HG03064 (cell line): ENCODE measurements around the gene FRY.

Source experiments
- ATAC-seq: cut with Tn5 transposase; IDR thresholded peaks from one replicate; pipeline ENCODE4 v1.9.1; 2021; ENCODE audit warnings: low read depth; ENCODE audit not compliant: unreplicated experiment

The FRY gene

DNA sequence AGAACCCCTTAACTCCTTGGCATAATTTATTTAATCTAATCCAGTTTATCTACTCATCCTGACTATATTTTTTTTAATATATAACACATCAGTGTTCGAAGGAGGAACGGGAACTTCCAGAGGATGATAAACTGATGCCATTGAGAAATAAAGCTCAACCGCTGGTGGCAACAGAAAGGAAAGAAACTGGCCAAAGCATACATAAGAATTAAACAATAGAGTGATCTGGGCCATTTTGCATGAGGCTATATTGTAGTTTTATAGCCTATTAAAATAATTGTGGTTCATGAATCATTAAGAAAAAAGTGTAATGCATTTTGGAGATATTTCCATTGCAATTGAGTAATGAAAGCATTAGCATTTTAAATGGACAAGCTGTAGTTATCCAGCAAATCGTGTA is 94.2 kb downstream of the FRY start:
- no peak for ATAC-seq

DNA sequence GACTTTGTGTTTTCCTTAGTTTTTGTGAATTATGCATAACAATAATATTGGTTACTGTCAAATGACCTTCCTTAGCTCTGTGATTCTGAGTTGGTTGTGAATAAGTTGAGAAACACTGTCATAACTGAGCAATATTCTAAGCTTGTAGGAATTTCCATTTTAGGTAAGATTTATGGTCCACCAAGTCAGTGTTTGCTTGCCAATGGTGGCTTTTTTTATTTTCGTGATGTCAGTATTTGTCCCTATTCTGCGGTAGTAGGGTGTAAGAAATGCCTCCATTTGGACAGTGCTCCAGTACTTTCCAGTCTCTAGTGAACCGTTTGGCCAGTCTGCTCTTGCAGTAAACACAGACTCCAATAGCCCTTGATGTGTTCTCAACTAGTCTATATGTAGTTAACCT is 94.7 kb downstream of the FRY start:
- ATAC-seq, result no peak

DNA sequence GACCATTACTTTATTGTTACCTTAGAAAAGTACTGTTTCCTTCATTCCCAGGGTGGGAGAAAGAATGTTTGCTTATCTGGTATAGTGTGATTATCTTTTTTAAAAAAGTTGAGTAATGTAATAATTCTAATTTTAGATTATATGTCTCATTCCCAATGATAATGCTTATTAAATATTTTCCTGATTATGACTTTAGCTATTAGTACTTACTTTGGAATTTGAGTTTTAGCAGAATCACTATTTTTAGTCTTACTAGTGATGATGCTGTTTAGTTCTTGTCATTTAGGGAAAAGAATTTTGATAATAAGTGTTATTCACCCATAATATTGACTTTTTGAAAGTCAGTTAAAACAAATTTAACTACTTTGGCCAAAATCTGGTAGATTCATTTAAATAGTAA is 95.2 kb downstream of the FRY start:
- ATAC-seq, result no peak

DNA sequence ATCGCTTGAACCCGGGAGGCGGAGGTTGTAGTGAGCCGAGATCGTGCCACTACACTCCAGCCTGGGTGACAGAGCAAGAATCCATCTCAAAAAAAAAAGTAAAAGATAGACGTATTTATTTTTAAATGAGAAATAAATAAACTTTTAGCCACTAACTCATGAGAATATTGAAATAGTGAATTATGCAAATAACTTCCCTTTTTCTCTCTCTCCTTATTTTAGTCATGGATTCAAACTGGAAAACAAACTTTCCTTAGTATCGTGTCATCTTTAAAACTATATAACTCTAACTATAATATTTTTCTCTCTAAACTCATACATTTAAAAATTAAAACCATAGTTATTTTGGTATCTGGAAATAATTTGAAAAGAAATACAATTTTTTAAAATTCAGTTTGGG is 96.1 kb downstream of the FRY start:
- no peak for ATAC-seq

DNA sequence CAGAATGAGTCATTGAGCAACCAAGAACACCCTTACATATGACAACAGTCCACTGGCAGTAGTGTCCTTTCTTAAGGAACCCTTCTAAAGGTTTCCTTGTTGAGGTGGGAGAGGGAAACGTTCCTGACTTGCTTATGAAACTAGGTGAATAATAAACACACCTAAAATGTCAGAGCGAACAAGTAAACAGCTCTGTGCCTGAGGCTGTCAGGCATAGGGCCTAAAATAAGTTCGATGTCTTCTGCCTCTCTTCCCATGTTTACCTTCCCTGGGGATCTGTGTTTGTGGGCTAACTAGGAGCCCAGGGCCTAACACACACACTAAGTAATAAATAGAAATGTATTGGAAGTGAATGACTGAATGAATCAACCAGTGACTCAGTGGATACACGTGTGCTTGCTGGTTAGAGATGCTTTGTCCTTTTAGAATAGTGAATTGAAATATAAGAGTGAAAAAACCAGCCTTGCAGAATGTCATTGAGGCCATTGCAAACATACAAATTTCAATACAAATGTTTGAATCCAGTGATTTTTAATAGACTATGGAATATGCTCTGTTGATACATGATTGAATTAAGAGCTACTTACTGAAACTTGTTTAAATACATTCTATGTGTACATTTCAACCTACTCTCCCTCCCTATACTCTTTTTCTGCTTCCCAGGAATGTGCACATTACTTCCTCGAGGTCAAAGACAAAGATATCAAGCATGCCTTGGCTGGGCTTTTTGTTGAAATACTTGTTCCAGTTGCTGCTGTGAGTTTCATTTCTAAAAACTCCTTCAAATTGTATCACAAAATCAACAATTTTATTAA is 102.9 kb downstream of the FRY start:
- no peak for ATAC-seq

DNA sequence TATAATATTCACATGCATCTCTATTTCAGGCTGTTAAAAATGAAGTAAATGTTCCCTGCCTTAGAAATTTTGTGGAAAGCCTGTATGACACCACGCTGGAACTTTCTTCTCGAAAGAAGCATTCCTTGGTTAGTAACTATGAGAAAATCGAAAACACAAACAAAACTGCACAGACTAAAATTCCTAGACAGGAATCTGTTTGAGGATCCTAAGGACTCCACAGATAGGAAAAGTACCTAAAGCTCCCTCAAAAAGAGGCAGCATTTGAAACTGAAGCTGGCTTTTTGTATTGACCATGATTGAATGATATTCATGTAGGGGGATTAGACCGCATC is 103.4 kb downstream of the FRY start:
- no peak for ATAC-seq

DNA sequence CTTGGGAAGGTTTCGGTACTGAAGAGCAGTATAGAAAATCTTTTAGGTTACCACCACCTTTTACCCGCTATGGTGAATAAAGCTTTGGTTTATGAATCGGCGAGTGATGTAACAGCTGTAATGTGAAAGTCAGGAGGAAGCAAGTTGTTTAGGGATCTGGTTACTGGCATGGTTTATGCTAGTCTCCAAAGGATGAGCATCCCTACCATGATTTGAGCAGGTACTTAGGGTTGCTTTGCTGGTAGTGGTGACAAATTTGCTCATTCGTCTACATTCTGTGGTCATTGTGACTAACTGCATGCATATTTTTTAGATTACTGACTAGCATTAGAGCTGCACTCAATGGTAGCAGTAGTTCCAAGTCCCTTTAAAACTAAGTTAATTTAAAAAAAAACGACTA is 104.1 kb downstream of the FRY start:
- no peak for ATAC-seq

DNA sequence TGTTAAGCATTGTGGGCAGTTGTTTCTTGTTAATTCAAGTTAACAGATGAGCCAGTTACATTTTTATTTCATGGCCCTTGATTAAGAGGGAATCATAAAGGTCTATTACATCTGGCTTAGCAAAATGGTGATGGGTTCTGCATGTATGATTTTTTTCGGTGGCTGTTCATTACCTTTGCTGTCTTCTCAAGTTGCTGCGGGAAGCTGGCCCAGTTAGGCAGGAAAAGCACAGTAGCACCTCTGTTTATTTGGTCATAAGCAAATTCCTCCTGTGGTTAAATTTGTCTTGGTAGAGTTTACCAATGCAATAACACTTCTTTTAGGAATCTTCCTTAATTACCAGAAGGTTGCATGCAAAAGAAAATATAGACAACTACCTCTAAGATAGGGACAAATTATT is 104.5 kb downstream of the FRY start:
- ATAC-seq, result no peak

DNA sequence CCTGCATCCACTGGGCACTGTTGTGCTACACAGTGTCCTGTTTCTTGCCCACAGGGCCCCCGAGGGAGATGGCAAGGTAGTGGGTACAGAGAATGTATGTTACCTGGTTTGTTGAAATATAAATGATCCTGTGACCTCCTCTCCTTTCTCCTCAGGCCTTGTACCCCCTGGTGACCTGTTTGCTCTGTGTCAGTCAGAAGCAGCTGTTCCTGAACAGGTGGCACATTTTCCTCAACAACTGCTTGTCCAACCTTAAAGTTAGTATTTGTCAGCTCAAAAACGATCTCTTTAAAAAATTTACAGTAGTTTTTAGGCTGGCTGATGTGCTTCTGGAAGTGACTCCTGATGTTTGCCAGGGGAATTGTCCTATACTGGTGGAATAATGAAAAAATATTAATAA is 105.1 kb downstream of the FRY start:
- ATAC-seq, result no peak

DNA sequence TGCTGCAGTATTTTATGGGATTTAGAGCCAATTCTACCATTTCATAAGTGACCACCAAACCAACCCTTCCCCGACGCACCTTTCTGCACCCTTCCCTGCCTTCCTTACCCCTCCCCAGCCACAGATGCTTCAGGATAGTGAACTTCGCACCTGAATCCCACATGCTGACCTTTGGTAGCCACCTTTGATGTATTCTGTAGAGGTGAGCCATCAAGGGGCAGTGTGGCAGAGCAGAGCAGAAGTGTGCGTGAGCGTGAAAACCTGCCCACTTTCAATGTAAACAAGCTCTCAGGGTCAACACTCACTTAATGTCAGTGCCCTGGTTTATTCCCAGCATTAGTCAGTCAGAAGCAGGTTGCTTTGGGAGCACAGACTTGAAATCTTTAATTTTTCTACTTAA is 107.7 kb downstream of the FRY start:
- no peak for ATAC-seq

DNA sequence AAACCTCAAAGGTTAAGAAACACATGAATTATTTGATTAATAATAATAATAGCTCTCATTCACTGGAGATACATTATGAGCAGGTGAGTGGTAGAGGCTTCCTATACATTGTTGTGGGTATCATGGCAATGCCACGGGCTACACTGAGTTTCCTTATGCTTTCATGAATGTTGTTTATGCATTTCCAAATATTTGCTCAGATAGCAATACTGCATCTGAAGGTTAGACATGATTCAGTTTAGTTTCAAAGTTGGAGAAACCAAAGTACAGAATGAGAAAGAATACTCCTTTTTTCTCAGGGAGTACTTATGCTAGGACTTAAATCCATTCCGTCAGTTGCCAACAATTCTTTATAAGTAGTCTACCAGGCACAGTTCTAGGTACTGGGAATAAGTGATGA is 108.5 kb downstream of the FRY start:
- ATAC-seq, result no peak

DNA sequence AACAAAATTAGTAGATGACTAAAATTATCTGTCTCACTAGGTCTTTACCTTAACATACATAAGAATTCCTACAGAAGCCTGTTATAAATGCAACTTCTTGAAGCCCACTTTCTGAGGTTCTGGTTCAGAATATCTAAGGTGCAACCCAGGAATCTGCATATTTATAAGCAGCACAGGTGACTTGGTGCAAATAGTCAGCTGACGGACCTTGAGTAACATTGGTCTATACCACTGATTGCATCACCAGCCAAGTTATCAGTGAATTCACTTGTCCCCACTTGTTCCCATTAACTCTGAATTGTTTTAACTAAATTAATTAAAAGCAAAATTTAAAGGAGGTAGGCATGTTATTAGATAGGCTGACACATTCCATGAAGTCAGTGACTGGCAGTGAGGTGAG is 109.9 kb downstream of the FRY start:
- ATAC-seq, result no peak

DNA sequence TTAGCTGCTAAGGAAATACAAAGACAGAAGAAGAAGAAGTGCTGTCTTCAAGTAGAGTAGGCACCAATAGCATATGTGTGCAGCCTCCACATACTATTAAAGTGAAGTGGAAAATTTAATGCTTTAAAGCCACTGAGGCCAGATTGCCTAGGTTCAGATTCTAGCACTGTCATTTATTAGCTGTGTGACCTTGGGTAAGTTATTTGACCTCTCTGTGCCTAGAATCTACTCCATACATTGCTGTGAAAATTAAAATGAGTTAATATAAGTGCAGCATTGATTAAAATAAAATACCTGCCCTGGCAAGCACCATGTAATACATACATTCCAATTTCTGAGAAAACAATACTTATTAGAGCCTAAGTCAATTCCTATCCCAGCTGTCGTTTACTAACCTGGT is 110.5 kb downstream of the FRY start:
- no peak for ATAC-seq

DNA sequence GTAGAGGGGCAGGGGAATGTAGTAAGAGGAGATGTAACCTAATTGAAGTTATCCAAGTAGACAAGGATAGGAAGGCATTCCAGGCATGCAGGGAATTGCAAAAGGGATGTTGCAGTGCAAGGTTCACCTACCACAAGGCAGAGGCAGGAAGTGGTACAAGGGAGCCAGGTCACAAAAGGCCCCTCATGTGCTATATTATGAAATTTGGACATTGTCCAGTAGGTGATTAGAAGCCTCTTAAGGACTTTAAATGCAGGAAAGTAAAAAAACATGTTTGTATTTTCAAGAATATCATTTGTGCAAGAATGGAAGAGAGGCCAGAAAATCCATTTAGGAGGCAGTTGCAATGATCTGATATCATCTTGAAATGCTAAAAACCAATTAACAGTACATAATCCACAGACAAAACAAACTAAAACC is 111.4 kb downstream of the FRY start:
- ATAC-seq, result no peak

DNA sequence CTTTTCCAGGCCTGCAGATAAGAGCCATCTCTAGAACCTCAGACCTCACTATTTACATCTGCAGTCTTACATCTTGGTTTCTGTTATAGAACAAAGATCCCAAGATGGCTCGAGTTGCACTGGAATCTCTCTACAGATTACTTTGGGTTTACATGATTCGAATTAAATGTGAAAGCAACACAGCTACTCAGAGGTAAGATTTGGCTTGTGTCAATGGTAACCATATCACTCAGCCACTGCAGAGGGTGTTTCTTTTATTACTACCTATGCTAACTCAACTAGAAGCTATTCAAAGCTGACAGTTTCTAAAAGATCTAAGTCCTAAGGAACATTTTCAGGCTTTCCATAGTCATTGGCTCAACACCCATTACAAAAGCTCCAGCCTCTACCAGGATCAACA is 115.6 kb downstream of the FRY start:
- ATAC-seq, result no peak

DNA sequence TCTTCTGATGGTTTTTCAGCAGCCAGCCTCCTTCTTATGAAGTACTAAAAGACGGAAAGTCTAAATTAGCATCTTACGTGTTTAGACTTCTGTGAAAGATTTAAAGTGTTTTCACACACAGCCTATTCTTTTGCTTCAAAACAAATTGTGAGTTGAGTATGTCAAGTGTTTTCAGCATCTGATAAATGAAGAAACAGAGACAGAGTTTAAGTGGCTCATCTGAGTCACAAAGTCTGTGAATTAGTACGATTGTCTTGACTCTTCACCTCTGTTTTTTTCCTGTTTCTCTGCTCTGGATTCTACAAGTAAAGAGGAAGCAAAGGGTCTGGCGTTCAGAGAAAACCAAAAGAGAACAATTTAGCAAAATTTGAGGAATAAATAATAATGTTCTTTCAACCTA is 116.4 kb downstream of the FRY start:
- no peak for ATAC-seq

DNA sequence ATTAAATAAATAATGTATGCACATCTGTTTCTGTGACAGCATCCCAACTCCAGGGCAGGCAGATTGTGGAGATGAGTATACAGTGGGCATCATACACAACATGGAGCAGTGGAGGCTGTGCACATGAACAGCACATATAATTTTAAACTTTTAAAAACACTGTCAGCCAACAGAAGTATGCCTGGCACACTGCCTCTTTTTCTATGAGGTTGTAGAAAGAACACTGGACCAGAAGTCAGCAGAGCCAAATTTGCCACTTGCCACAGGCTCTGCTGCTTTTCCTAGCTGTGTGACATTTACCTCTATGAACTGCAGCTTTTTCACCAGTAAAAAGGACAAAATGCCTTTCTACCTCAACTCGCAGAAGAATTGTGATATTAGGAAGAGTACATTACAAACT is 118.7 kb downstream of the FRY start:
- ATAC-seq, result no peak

DNA sequence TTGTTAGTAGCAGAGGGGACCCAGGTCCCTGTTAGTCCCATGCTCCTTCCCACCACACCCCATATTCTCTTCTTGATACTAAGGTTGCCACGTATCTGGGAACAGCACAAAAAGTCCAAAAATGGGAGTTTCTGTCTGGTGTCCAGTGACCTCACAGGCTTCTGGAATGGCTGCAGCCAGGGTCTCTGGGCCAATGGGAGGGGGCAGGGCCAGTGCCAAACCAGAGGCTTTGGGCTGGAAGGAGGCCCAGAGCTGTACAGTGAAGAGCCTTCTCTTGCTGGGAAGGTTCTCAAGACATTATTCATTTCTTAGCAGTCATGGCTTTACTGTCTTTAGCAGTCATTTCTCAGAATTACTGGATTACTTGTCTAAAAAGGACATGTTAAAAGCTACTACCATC is 119.2 kb downstream of the FRY start:
- no peak for ATAC-seq

DNA sequence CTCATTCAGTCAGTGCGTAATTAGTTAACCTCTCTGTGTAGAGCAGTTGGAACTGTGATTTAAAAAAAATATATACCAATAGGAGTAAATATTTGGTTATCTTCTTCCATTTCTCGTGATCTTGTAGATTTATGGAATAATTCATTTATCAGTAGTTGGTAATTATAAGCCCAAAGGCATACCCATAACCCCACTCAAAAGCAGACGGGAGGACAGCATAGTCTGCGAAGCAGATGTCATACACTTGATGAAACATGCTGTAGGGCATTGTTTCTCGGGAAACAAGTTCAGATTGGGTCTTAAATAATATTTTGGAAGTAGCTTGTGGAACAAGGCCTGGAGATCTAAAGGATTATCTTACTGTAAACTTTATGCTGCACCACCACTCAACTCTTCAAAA is 119.7 kb downstream of the FRY start:
- no peak for ATAC-seq

DNA sequence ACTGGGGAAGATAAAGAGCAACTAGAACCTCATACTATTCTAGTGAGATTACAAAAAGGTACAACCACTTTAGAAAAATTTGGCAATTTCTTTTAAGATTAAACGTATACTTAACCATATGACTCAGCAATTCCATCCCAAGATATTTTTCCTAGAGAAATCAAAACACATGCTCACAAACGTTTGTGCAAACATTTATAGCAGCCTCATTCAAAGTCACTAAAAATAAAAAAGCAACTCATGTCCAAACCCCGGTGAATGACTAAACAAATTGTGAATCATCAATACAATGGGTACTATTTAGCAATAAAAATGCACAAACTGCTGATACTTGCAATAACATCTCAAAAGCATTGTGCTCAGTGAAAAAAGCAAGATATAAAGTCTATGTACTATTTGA is 121.5 kb downstream of the FRY start:
- no peak for ATAC-seq

DNA sequence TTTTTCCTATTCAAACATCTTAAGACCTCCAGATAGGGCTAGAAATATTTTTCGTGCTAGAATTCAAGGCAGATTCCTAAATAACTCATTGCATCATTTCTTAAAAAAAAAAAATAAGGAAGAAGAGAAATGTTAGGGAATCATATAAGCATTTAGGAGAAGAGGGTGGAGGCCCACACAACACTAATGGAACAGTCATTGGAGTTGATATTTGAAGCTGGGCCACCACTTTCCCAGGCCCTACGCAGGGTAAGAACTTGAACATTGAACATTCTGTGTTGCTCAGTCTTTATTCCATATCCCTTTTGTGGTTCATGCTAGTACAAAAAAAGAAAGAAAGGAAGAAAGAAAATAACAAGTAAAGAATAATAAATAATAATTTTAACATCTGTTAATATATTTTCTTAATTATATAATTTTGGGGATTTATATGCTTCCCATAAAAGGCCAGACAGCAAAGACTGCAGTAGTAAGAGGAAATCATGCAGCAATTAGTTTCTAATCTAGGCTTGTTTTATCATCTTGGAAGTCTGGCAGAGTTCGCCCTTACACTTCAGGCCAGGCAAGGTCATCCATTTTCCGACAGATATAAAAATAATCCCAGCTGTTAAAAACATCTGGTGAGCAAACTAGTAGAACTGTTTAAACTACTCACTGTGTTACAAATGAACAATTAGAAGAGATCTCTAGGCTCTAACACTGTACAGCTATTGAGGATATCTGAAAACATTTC is 127.7 kb downstream of the FRY start:
- ATAC-seq, result no peak

DNA sequence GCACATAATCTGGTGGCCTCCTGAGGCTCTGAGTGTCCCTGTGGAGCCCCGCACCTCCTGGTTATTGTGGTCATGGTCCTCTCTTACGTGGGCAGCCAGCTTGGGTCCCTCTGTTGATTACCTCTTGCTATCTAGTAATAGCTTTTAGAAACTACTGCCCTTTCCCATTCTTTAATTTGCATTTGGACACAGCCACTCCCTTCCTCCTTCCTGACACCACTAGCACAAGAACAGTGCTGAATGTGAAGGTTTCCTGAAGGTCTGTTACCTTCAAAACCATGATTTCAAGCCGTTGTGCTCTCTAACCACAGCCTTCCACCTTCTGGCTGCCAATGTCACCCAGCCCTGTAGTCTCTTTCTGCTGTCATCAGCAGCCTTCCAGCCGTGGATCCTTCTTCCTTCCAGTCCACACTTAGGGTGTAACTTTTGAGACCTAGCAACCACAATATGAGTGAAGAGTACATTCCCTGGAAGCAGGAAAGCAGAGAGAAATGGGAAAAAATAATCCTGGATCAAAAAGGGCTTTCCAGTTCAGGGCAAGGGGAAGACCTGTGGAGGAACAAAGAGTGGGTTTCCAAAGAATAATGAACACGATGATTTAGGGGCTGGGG is 130.9 kb downstream of the FRY start:
- ATAC-seq, result no peak
